Stomach (tissue), 4 donors: ENCODE results near the gene SULT6B1.

Source experiments
- CTCF ChIP-seq, 7 experiments: fragments of 450-650 bp in 4 of 7; fragments of 200-600 bp in 3 of 7; sonication (generic) in 3 of 7; IDR thresholded peaks; one replicate each; pipeline ENCODE4 v1.5.1; 2016 to 2019; ENCODE audit warnings: antibody characterized with exemption in 7 of 7, control low read depth in 2 of 7, mild to moderate bottlenecking in 1 of 7
- EP300 ChIP-seq: sonication (generic); formaldehyde crosslinking; IDR thresholded peaks from one replicate; pipeline ENCODE4 v1.6.1; 2017; ENCODE audit warnings: antibody characterized with exemption
- POLR2A ChIP-seq, 4 donors: fragments of 450-650 bp; IDR thresholded peaks; one replicate each; pipeline ENCODE4 v1.6.1; 2016; ENCODE audit warnings: antibody characterized with exemption in 4 of 4, control low read depth in 2 of 4, mild to moderate bottlenecking in 1 of 4, moderate library complexity in 1 of 4

- TF ChIP-seq CTCF (IDR thresholded peaks at IDR 0.05) (no peak), POLR2A (IDR thresholded peaks at IDR 0.05) (no peak), EP300 (no peak)
Measured at GRCh38 chr2:37153224-37153623, 35.2 kb downstream of the SULT6B1 start.
